Tibial nerve (tissue), 4 donors: Measurements from ENCODE around the gene CFAP65. TPM values are rescaled to one million over a fixed set of nuclear protein-coding genes. Genes with fewer than 3 reads are reported as not detected.

Source experiments
- DNase-seq, 2 donors: peaks; one replicate each; pipeline ENCODE4 v3.0.0-alpha.2; 2019; ENCODE audit warnings: low spot score in 2 of 2
- H3K27ac ChIP-seq, 4 donors: fragments of 200-600 bp; sonication (generic) in 3 of 4; one replicate each; pipeline ENCODE4 v1.5.1; 2017 to 2019; ENCODE audit warnings: mild to moderate bottlenecking in 1 of 4
- H3K27me3 ChIP-seq, 2 donors: fragments of 200-600 bp; sonication (generic) in 1 of 2; one replicate each; pipeline versions ENCODE4 v1.5.1 to v1.6.0; 2017 to 2019
- H3K36me3 ChIP-seq, 3 donors: fragments of 200-600 bp; sonication (generic); one replicate each; pipeline ENCODE4 v1.5.1; 2018 to 2019
- H3K4me1 ChIP-seq, 4 donors: fragments of 200-600 bp; sonication (generic) in 3 of 4; one replicate each; pipeline ENCODE4 v1.5.1; 2017 to 2019
- H3K4me3 ChIP-seq, 4 donors: fragments of 200-600 bp; sonication (generic) in 3 of 4; one replicate each; pipeline ENCODE4 v1.5.1; 2017 to 2019; ENCODE audit warnings: mild to moderate bottlenecking in 1 of 4, moderate library complexity in 1 of 4
- H3K9me3 ChIP-seq, 4 donors: fragments of 200-600 bp; sonication (generic) in 3 of 4; one replicate each; pipeline ENCODE4 v1.5.1; 2017 to 2019
- CTCF ChIP-seq, 5 experiments: fragments of 200-600 bp in 3 of 5; fragments of 450-650 bp in 2 of 5; sonication (generic) in 3 of 5; IDR thresholded peaks; one replicate each; pipeline ENCODE4 v1.5.1; 2016 to 2019; ENCODE audit warnings: antibody characterized with exemption in 5 of 5, mild to moderate bottlenecking in 3 of 5, moderate library complexity in 2 of 5
- EP300 ChIP-seq, 2 donors: sonication (generic); formaldehyde crosslinking; IDR thresholded peaks; one replicate each; pipeline ENCODE4 v1.6.1; 2017; ENCODE audit warnings: antibody characterized with exemption in 2 of 2, mild to moderate bottlenecking in 1 of 2
- POLR2A ChIP-seq, 2 donors: fragments of 450-650 bp; IDR thresholded peaks; one replicate each; pipeline ENCODE4 v1.6.1; 2017; ENCODE audit warnings: antibody characterized with exemption in 2 of 2, mild to moderate bottlenecking in 2 of 2, moderate library complexity in 2 of 2
- WGBS, 2 donors: methylation state at CpG; one replicate each; pipeline ENCODE4 v1.1.5; 2018; 5-methylcytosine and 5-hydroxymethylcytosine counted together
- total RNA-seq, 4 donors: library from RNA; depleted of rRNA; stranded (reverse); fragments of >200 nt; gene quantifications; one replicate each; pipeline ENCODE4 v1.1.0, GENCODE V29; 2016

The CFAP65 gene
- total RNA-seq, 4 donors from 2014 or later = not detected

- Histone ChIP-seq H3K4me3 (no peak overlapping the region), H3K27ac (no peak overlapping the region), H3K36me3 (no peaks in the 10 kb centered on the region), H3K4me1 (peaks cover 0 to 21% (median 0%) of the 10 kb centered on the region in 4 donors), H3K27me3 (peaks cover 0 to 12% of the 10 kb centered on the region in 2 donors), H3K9me3 (no peaks in the 10 kb centered on the region)
- no peak for DNase-seq
- 73 to 83% methylated on average over 12 of the region's 12 CpGs for WGBS, 2 donors
- TF ChIP-seq EP300 (IDR thresholded peaks at IDR 0.05) (no peak), POLR2A (IDR thresholded peaks at IDR 0.05) (no peak), CTCF (IDR thresholded peaks at IDR 0.05) (no peak)
Observed at GRCh38 chr2:219023045-219023605, 18.2 kb downstream of the CFAP65 start.

- WGBS, 2 donors = 85 to 86% methylated on average over 5 of the region's 5 CpGs
- no peak for DNase-seq
- Histone ChIP-seq H3K36me3 (no peaks in the 10 kb centered on the region), H3K4me3 (no peak overlapping the region), H3K27me3 (peaks cover 0 to 12% of the 10 kb centered on the region in 2 donors), H3K9me3 (no peaks in the 10 kb centered on the region), H3K4me1 (peaks cover 0 to 21% (median 0%) of the 10 kb centered on the region in 4 donors), H3K27ac (no peak overlapping the region)
- TF ChIP-seq CTCF (IDR thresholded peaks at IDR 0.05) (no peak), POLR2A (IDR thresholded peaks at IDR 0.05) (no peak), EP300 (IDR thresholded peaks at IDR 0.05) (no peak)
Observed at GRCh38 chr2:219022616-219023015, 18.7 kb downstream of the CFAP65 start.

GRCh38 chr2:219022041-219022440, 19.3 kb downstream of the CFAP65 start:
- TF ChIP-seq EP300 (IDR thresholded peaks at IDR 0.05) = no peak
- TF ChIP-seq POLR2A (IDR thresholded peaks at IDR 0.05) = no peak
- no peak for TF ChIP-seq CTCF (IDR thresholded peaks at IDR 0.05)
- peaks cover 0 to 12% of the 10 kb centered on the region in 2 donors for H3K27me3 ChIP-seq
- H3K9me3 ChIP-seq = no peaks in the 10 kb centered on the region
- peaks cover 0 to 21% (median 0%) of the 10 kb centered on the region in 4 donors for H3K4me1 ChIP-seq
- DNase-seq = no peak
- 72 to 84% methylated on average over 12 of the region's 12 CpGs for WGBS, 2 donors
- no peaks in the 10 kb centered on the region for H3K36me3 ChIP-seq
- no peak overlapping the region for H3K4me3 ChIP-seq
- H3K27ac ChIP-seq = no peak overlapping the region

GRCh38 chr2:219021591-219021990, 19.7 kb downstream of the CFAP65 start:
- H3K4me3 ChIP-seq = no peak overlapping the region
- no peaks in the 10 kb centered on the region for H3K36me3 ChIP-seq
- H3K27ac ChIP-seq = no peak overlapping the region
- TF ChIP-seq EP300 (IDR thresholded peaks at IDR 0.05) = no peak
- no peak for TF ChIP-seq POLR2A (IDR thresholded peaks at IDR 0.05)
- no peak for TF ChIP-seq CTCF (IDR thresholded peaks at IDR 0.05)
- H3K27me3 ChIP-seq = peaks cover 0 to 12% of the 10 kb centered on the region in 2 donors
- WGBS, 2 donors = 80 to 96% methylated on average over 4 to 9 of the region's 9 CpGs
- no peak for DNase-seq
- H3K4me1 ChIP-seq = peaks cover 0 to 21% (median 0%) of the 10 kb centered on the region in 4 donors
- no peaks in the 10 kb centered on the region for H3K9me3 ChIP-seq

GRCh38 chr2:219020604-219021365, 20.5 kb downstream of the CFAP65 start:
- Histone ChIP-seq H3K36me3 (no peaks in the 10 kb centered on the region), H3K9me3 (no peaks in the 10 kb centered on the region), H3K4me3 (no peak overlapping the region), H3K27ac (no peak overlapping the region), H3K4me1 (peaks cover 0 to 16% (median 0%) of the 10 kb centered on the region in 4 donors), H3K27me3 (peaks cover 0 to 12% of the 10 kb centered on the region in 2 donors)
- no peak for DNase-seq
- TF ChIP-seq EP300 (IDR thresholded peaks at IDR 0.05) (no peak), POLR2A (IDR thresholded peaks at IDR 0.05) (no peak), CTCF (IDR thresholded peaks at IDR 0.05) (no peak)
- WGBS, 2 donors = 69 to 70% methylated on average over 11 of the region's 11 CpGs
